GM10266 (cell line): ENCODE results near the gene PDZD2.

Experiments
- DNase-seq: peaks from one replicate; pipeline ENCODE4 v3.0.0; 2012; ENCODE audit errors: extremely low spot score
- CTCF ChIP-seq: IDR thresholded peaks from 2 replicates; pipeline ENCODE4 v1.5.1; 2012; ENCODE audit warnings: mild to moderate bottlenecking, low read depth; ENCODE audit not compliant: control insufficient read depth, insufficient read depth; ENCODE audit errors: missing control alignments

The PDZD2 gene

GRCh38 chr5:31983851-31984250, 344.9 kb downstream of the PDZD2 start:
- no peak for TF ChIP-seq CTCF
- DNase-seq = no peak

GRCh38 chr5:31984691-31985090, 345.8 kb downstream of the PDZD2 start:
- no peak for DNase-seq
- no peak for TF ChIP-seq CTCF

- no peak for DNase-seq
- TF ChIP-seq CTCF = no peak
Measured at GRCh38 chr5:31986101-31986500, 347.2 kb downstream of the PDZD2 start.

- TF ChIP-seq CTCF = no peak
- no peak for DNase-seq
Measured at GRCh38 chr5:31987985-31988710, 349.2 kb downstream of the PDZD2 start.

GRCh38 chr5:31990081-31990650, 351.2 kb downstream of the PDZD2 start:
- DNase-seq = no peak
- no peak for TF ChIP-seq CTCF

- DNase-seq = no peak
- TF ChIP-seq CTCF = no peak
Measured at GRCh38 chr5:31990701-31991110, 351.8 kb downstream of the PDZD2 start.

- TF ChIP-seq CTCF = no peak
- DNase-seq = no peak
Measured at GRCh38 chr5:31992377-31992776, 353.4 kb downstream of the PDZD2 start.
